SJCRH30 (cell line): ENCODE results near the gene MYL12B. TPM values are rescaled to one million over a fixed set of nuclear protein-coding genes. Genes with fewer than 3 reads are reported as not detected.

Experiments used
- DNase-seq, 2 experiments: peaks; one replicate each; pipeline ENCODE4 v3.0.0-alpha.2; 2015 to 2020
- H3K27ac ChIP-seq: fragments of 250-450 bp; sonication (Bioruptor Pico); 2 replicates; pipeline ENCODE4 v1.5.1; 2020; ENCODE audit warnings: mild to moderate bottlenecking, moderate library complexity
- H3K27me3 ChIP-seq: fragments of 250-450 bp; sonication (Bioruptor Pico); 2 replicates; pipeline ENCODE4 v1.5.1; 2020; ENCODE audit warnings: mild to moderate bottlenecking, moderate library complexity
- H3K36me3 ChIP-seq: fragments of 250-450 bp; sonication (Bioruptor Pico); 2 replicates; pipeline ENCODE4 v1.5.1; 2020; ENCODE audit warnings: mild to moderate bottlenecking, moderate library complexity
- H3K4me1 ChIP-seq: fragments of 250-450 bp; sonication (Bioruptor Pico); 2 replicates; pipeline ENCODE4 v1.5.1; 2020; ENCODE audit warnings: mild to moderate bottlenecking, moderate library complexity
- H3K4me3 ChIP-seq: fragments of 250-450 bp; sonication (Bioruptor Pico); 2 replicates; pipeline ENCODE4 v1.5.1; 2020; ENCODE audit warnings: mild to moderate bottlenecking, moderate library complexity
- H3K9me3 ChIP-seq: fragments of 250-450 bp; sonication (Bioruptor Pico); replicated peaks from 2 replicates; pipeline ENCODE4 v1.5.1; 2020; ENCODE audit warnings: mild to moderate bottlenecking, moderate library complexity
- total RNA-seq: library from RNA; depleted of rRNA; stranded (reverse); fragments of >200 nt; shearing (Covaris generic); gene quantifications from 2 replicates; pipeline ENCODE4 v1.2.3, GENCODE V29; 2014

MYL12B gene
- total RNA-seq, 1 experiment from 2014 or later: 118 TPM

- H3K27me3 ChIP-seq: no peaks in the 10 kb centered on the region
- peak; percentile 70 to 79 for DNase-seq
- H3K4me1 ChIP-seq: peaks cover 15% of the 10 kb centered on the region
These were observed 13.8 kb upstream of the MYL12B start for GRCh38 chr18:3248062-3248657.

GRCh38 chr18:3248658-3249359 is 13.1 kb upstream of the MYL12B start:
- H3K4me1 ChIP-seq: peaks cover 15% of the 10 kb centered on the region
- peak; percentile 14 to 37 for DNase-seq
- peak overlapping the region; percentile 99 for H3K27ac ChIP-seq
- H3K4me3 ChIP-seq: peak overlapping the region; percentile 93
- peaks cover 23% of the 10 kb centered on the region for H3K36me3 ChIP-seq
- H3K9me3 ChIP-seq: no peaks in the 10 kb centered on the region
- no peaks in the 10 kb centered on the region for H3K27me3 ChIP-seq

More at GRCh38 chr18:3248062-3248657, 13.8 kb upstream of the MYL12B start:
- Histone ChIP-seq H3K9me3 (no peaks in the 10 kb centered on the region), H3K4me3 (peak overlapping the region; percentile 93), H3K36me3 (peaks cover 16% of the 10 kb centered on the region), H3K27ac (peak overlapping the region; percentile 99)

- peaks cover 38% of the 10 kb centered on the region for H3K36me3 ChIP-seq
- H3K4me3 ChIP-seq: no peak overlapping the region
- peaks cover 22% of the 10 kb centered on the region for H3K4me1 ChIP-seq
- H3K27me3 ChIP-seq: no peaks in the 10 kb centered on the region
- H3K27ac ChIP-seq: peak overlapping the region; percentile 22; the same call in 1 of the 2 replicates
- no peaks in the 10 kb centered on the region for H3K9me3 ChIP-seq
- DNase-seq: no peak
These were observed 11.5 kb upstream of the MYL12B start for GRCh38 chr18:3250237-3251107.

GRCh38 chr18:3251249-3251962 is 10.5 kb upstream of the MYL12B start:
- DNase-seq: no peak
- peaks cover 31% of the 10 kb centered on the region for H3K4me1 ChIP-seq
- no peak overlapping the region for H3K4me3 ChIP-seq
- H3K36me3 ChIP-seq: peaks cover 48% of the 10 kb centered on the region
- H3K27me3 ChIP-seq: no peaks in the 10 kb centered on the region
- no peak overlapping the region; the same call in 1 of the 2 replicates for H3K27ac ChIP-seq
- H3K9me3 ChIP-seq: no peaks in the 10 kb centered on the region

- DNase-seq: no peak
- Histone ChIP-seq H3K36me3 (peaks cover 50% of the 10 kb centered on the region), H3K27ac (no peak overlapping the region), H3K4me3 (no peak overlapping the region), H3K9me3 (no peaks in the 10 kb centered on the region), H3K4me1 (peaks cover 35% of the 10 kb centered on the region), H3K27me3 (no peaks in the 10 kb centered on the region)
These were observed 10.0 kb upstream of the MYL12B start for GRCh38 chr18:3251963-3252277.

- Histone ChIP-seq H3K9me3 (no peaks in the 10 kb centered on the region), H3K27ac (no peak overlapping the region), H3K4me1 (peaks cover 44% of the 10 kb centered on the region), H3K27me3 (no peaks in the 10 kb centered on the region), H3K4me3 (no peak overlapping the region), H3K36me3 (peaks cover 59% of the 10 kb centered on the region)
- no peak for DNase-seq
These were observed 9.1 kb upstream of the MYL12B start for GRCh38 chr18:3252843-3253242.

GRCh38 chr18:3254725-3255124 is 7.2 kb upstream of the MYL12B start:
- Histone ChIP-seq H3K27ac (no peak overlapping the region), H3K9me3 (no peaks in the 10 kb centered on the region), H3K36me3 (peaks cover 66% of the 10 kb centered on the region), H3K4me3 (no peak overlapping the region), H3K27me3 (no peaks in the 10 kb centered on the region), H3K4me1 (peaks cover 44% of the 10 kb centered on the region)
- DNase-seq: no peak

GRCh38 chr18:3255611-3256165 is 6.2 kb upstream of the MYL12B start:
- peaks cover 42% of the 10 kb centered on the region for H3K4me1 ChIP-seq
- H3K4me3 ChIP-seq: no peak overlapping the region
- H3K9me3 ChIP-seq: no peaks in the 10 kb centered on the region

GRCh38 chr18:3256693-3257626 is 5.0 kb upstream of the MYL12B start:
- Histone ChIP-seq H3K27me3 (no peaks in the 10 kb centered on the region), H3K9me3 (no peaks in the 10 kb centered on the region), H3K4me3 (no peak overlapping the region), H3K27ac (peak overlapping the region; percentile 78), H3K36me3 (peaks cover 54% of the 10 kb centered on the region), H3K4me1 (peaks cover 32% of the 10 kb centered on the region)
- DNase-seq: peak; percentile 19 to 50

More at GRCh38 chr18:3255611-3256165, 6.2 kb upstream of the MYL12B start:
- DNase-seq: no peak
- peaks cover 58% of the 10 kb centered on the region for H3K36me3 ChIP-seq
- H3K27ac ChIP-seq: no peak overlapping the region; the same call in 1 of the 2 replicates
- H3K27me3 ChIP-seq: no peaks in the 10 kb centered on the region

GRCh38 chr18:3257627-3258120 is 4.3 kb upstream of the MYL12B start:
- Histone ChIP-seq H3K4me3 (no peak overlapping the region), H3K27me3 (no peaks in the 10 kb centered on the region), H3K36me3 (peaks cover 54% of the 10 kb centered on the region), H3K27ac (peak overlapping the region; percentile 78), H3K9me3 (no peaks in the 10 kb centered on the region), H3K4me1 (peaks cover 29% of the 10 kb centered on the region)
- DNase-seq: no peak

- Histone ChIP-seq H3K9me3 (no peaks in the 10 kb centered on the region), H3K27me3 (no peaks in the 10 kb centered on the region), H3K36me3 (peaks cover 23% of the 10 kb centered on the region), H3K27ac (peak overlapping the region; percentile 99), H3K4me3 (peak overlapping the region; percentile 91), H3K4me1 (peaks cover 17% of the 10 kb centered on the region)
- DNase-seq: peak in 1 of 2 experiments; percentile 9
These were observed 949 bp upstream of the MYL12B start for GRCh38 chr18:3260995-3261372.

GRCh38 chr18:3262234-3263131 is 550 bp downstream of the MYL12B start:
- Histone ChIP-seq H3K9me3 (no peaks in the 10 kb centered on the region), H3K27me3 (no peaks in the 10 kb centered on the region), H3K27ac (peak overlapping the region; percentile 99), H3K4me3 (peak overlapping the region; percentile 91), H3K4me1 (peaks cover 4% of the 10 kb centered on the region; the same call in 1 of the 2 replicates), H3K36me3 (peaks cover 10% of the 10 kb centered on the region)
- DNase-seq: peak in 1 of 2 experiments; percentile 20
